Skin epidermis (tissue), 12 donors: ENCODE results near the gene GSX1.
"Not testable (repeated sequence)": the region's sequence is repeated elsewhere in the genome, so short reads cannot be mapped to it uniquely, and the experiment has no call there.

Experiments
- H3K27ac ChIP-seq, 21 experiments: fragments of 200-600 bp; sonication (generic) in 11 of 21; one replicate each; pipeline ENCODE4 v1.5.0; 2020; ENCODE audit warnings: mild to moderate bottlenecking in 3 of 21, inconsistent platforms in 2 of 21, moderate library complexity in 2 of 21
- H3K4me3 ChIP-seq, 7 experiments: fragments of 200-600 bp; sonication (generic) in 2 of 7; one replicate each; pipeline ENCODE4 v1.5.0; 2020; ENCODE audit warnings: inconsistent platforms in 2 of 7, mild to moderate bottlenecking in 2 of 7, moderate library complexity in 1 of 7

GSX1 gene

GRCh38 chr13:27793507-27794367 lies 1.5 kb downstream of the GSX1 start:
- Histone ChIP-seq H3K27ac (no peak overlapping the region), H3K4me3 (no peak overlapping the region)

- Histone ChIP-seq H3K27ac (no peak overlapping the region), H3K4me3 (no peak overlapping the region)
Measured at GRCh38 chr13:27794368-27794691, 2.0 kb downstream of the GSX1 start.

- H3K27ac ChIP-seq = no peak overlapping the region
- no peak overlapping the region for H3K4me3 ChIP-seq
Measured at GRCh38 chr13:27794921-27795717, 2.8 kb downstream of the GSX1 start.

GRCh38 chr13:27795718-27796019 lies 3.4 kb downstream of the GSX1 start:
- Histone ChIP-seq H3K4me3 (no peak overlapping the region), H3K27ac (no peak overlapping the region)

GRCh38 chr13:27796544-27797227 lies 4.4 kb downstream of the GSX1 start:
- Histone ChIP-seq H3K27ac (no peak overlapping the region), H3K4me3 (no peak overlapping the region)

- Histone ChIP-seq H3K27ac (no peak overlapping the region), H3K4me3 (no peak overlapping the region)
Measured at GRCh38 chr13:27797228-27797624, 4.9 kb downstream of the GSX1 start.

- Histone ChIP-seq H3K4me3 (no peak overlapping the region), H3K27ac (no peak overlapping the region)
Measured at GRCh38 chr13:27806744-27807387, 14.6 kb downstream of the GSX1 start.

GRCh38 chr13:27808851-27809550 lies 16.7 kb downstream of the GSX1 start:
- H3K27ac ChIP-seq = no peak overlapping the region
- no peak overlapping the region for H3K4me3 ChIP-seq

GRCh38 chr13:27810009-27810408 lies 17.7 kb downstream of the GSX1 start:
- Histone ChIP-seq H3K27ac (no peak overlapping the region), H3K4me3 (no peak overlapping the region)

GRCh38 chr13:27810461-27810860 lies 18.2 kb downstream of the GSX1 start:
- H3K4me3 ChIP-seq = no peak overlapping the region
- H3K27ac ChIP-seq = no peak overlapping the region

GRCh38 chr13:27813826-27814225 lies 21.5 kb downstream of the GSX1 start:
- Histone ChIP-seq H3K4me3 (no peak overlapping the region), H3K27ac (no peak overlapping the region)

- not testable (repeated sequence) for H3K27ac ChIP-seq, H3K4me3 ChIP-seq
Measured at GRCh38 chr13:27817832-27818231, 25.5 kb downstream of the GSX1 start.

- Histone ChIP-seq H3K27ac (no peak overlapping the region), H3K4me3 (no peak overlapping the region)
Measured at GRCh38 chr13:27820524-27821482, 28.5 kb downstream of the GSX1 start.

- H3K4me3 ChIP-seq = no peak overlapping the region
Measured at GRCh38 chr13:27821566-27821965, 29.3 kb downstream of the GSX1 start.

GRCh38 chr13:27822258-27822872 lies 30.1 kb downstream of the GSX1 start:
- Histone ChIP-seq H3K4me3 (no peak overlapping the region), H3K27ac (no peak overlapping the region)

More at GRCh38 chr13:27821566-27821965, 29.3 kb downstream of the GSX1 start:
- no peak overlapping the region for H3K27ac ChIP-seq

- H3K4me3 ChIP-seq = no peak overlapping the region
- H3K27ac ChIP-seq = no peak overlapping the region
Measured at GRCh38 chr13:27822873-27823311, 30.6 kb downstream of the GSX1 start.

- no peak overlapping the region for H3K4me3 ChIP-seq
Measured at GRCh38 chr13:27824121-27824520, 31.8 kb downstream of the GSX1 start.

GRCh38 chr13:27825072-27825471 lies 32.8 kb downstream of the GSX1 start:
- H3K27ac ChIP-seq = no peak overlapping the region
- no peak overlapping the region for H3K4me3 ChIP-seq

More at GRCh38 chr13:27824121-27824520, 31.8 kb downstream of the GSX1 start:
- H3K27ac ChIP-seq = no peak overlapping the region
